Esophagus muscularis mucosa (tissue), 4 donors: ENCODE data around the gene CD244. TPM values are rescaled to one million over a fixed set of nuclear protein-coding genes. Genes with fewer than 3 reads are reported as not detected.
A peak's percentile ranks its signal among the peaks of the same experiment; 100 is the strongest.

Experiments used
- DNase-seq: peaks from one replicate; pipeline ENCODE4 v3.0.0-alpha.2; 2017; ENCODE audit errors: extremely low spot score
- H3K27ac ChIP-seq, 4 donors: fragments of 200-600 bp; sonication (generic); replicated peaks in 1 of 4; 1 replicate in 3 of 4; 2 replicates in 1 of 4; pipeline ENCODE4 v1.5.1; 2016 to 2019; ENCODE audit warnings: mild to moderate bottlenecking in 1 of 4
- H3K27me3 ChIP-seq, 4 donors: fragments of 200-600 bp; sonication (generic); one replicate each; pipeline versions ENCODE4 v1.5.1 to v1.6.0; 2016 to 2019
- H3K36me3 ChIP-seq, 4 donors: fragments of 200-600 bp; sonication (generic); one replicate each; pipeline ENCODE4 v1.5.1; 2016 to 2019
- H3K4me1 ChIP-seq, 4 donors: fragments of 200-600 bp; sonication (generic); one replicate each; pipeline ENCODE4 v1.5.1; 2016 to 2019
- H3K4me3 ChIP-seq, 4 donors: fragments of 200-600 bp; sonication (generic); 1 replicate in 2 of 4; 2 replicates in 2 of 4; pipeline ENCODE4 v1.5.1; 2016 to 2019; ENCODE audit warnings: mild to moderate bottlenecking in 4 of 4, moderate library complexity in 1 of 4
- H3K9me3 ChIP-seq, 4 donors: fragments of 200-600 bp; sonication (generic); 1 replicate in 3 of 4; 2 replicates in 1 of 4; pipeline ENCODE4 v1.5.1; 2016 to 2019
- EP300 ChIP-seq: sonication (generic); formaldehyde crosslinking; IDR thresholded peaks from one replicate; pipeline ENCODE4 v1.6.1; 2017; ENCODE audit warnings: antibody characterized with exemption
- POLR2A ChIP-seq: fragments of 450-650 bp; IDR thresholded peaks from one replicate; pipeline ENCODE4 v1.6.1; 2017; ENCODE audit warnings: antibody characterized with exemption, moderate library complexity, mild to moderate bottlenecking, low read depth
- POLR2AphosphoS5 ChIP-seq, 2 donors: sonication (generic); formaldehyde crosslinking; IDR thresholded peaks; one replicate each; pipeline ENCODE4 v1.6.1; 2017; ENCODE audit warnings: antibody characterized with exemption in 2 of 2
- WGBS: methylation state at CpG from one replicate; pipeline ENCODE4 v1.1.5; 2018; 5-methylcytosine and 5-hydroxymethylcytosine counted together
- intact Hi-C: fragments of 100-400 bp; cut with DNase I; formaldehyde crosslinking; loops from one replicate; pipeline ENCODE4 v1.15.1; 2023
- total RNA-seq, 4 donors: library from RNA; depleted of rRNA; stranded (reverse); fragments of >200 nt; gene quantifications; one replicate each; pipeline versions ENCODE4 v1.1.0 to v1.2.1, GENCODE V29; 2016
- TF ChIP-seq, protein P1 (sequence below), 3 experiments: fragments of 200-600 bp in 2 of 3; fragments of 450-650 bp in 1 of 3; sonication (generic) in 2 of 3; IDR thresholded peaks; one replicate each; pipeline ENCODE4 v1.5.1; 2017 to 2019; ENCODE audit warnings: antibody characterized with exemption in 3 of 3, mild to moderate bottlenecking in 2 of 3, moderate library complexity in 1 of 3

Gene CD244
- total RNA-seq, 4 donors from 2014 or later = 0.13 to 0.83 (median 0.34) TPM; not detected in 1

DNA sequence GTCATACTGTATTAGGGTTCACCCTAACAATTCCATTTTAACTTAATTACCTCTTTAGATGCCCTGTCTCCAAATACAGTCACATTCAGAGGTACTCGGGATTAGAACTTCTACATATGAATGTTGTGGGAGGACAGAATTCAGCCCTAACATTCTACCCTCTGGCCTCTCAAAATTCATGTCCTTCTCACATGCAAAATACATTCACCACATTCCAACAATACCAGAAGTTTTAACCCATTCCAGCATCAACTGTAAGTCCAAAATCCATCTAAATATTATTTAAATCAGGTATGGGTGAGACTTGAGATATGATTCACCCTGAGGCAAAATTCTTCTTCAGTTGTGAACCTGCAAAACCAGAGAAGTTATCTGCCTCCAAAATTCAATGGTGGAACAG, 52.2 kb downstream of the CD244 start:
- no peak for TF ChIP-seq POLR2AphosphoS5 (IDR thresholded peaks at IDR 0.05)
- no peak for TF ChIP-seq EP300
- no peak for TF ChIP-seq POLR2A
- TF ChIP-seq, protein P1, sequence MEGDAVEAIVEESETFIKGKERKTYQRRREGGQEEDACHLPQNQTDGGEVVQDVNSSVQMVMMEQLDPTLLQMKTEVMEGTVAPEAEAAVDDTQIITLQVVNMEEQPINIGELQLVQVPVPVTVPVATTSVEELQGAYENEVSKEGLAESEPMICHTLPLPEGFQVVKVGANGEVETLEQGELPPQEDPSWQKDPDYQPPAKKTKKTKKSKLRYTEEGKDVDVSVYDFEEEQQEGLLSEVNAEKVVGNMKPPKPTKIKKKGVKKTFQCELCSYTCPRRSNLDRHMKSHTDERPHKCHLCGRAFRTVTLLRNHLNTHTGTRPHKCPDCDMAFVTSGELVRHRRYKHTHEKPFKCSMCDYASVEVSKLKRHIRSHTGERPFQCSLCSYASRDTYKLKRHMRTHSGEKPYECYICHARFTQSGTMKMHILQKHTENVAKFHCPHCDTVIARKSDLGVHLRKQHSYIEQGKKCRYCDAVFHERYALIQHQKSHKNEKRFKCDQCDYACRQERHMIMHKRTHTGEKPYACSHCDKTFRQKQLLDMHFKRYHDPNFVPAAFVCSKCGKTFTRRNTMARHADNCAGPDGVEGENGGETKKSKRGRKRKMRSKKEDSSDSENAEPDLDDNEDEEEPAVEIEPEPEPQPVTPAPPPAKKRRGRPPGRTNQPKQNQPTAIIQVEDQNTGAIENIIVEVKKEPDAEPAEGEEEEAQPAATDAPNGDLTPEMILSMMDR (IDR thresholded peaks at IDR 0.05) = no peak
- WGBS = 32% methylated on average over 1 of the region's 1 CpG
- no peaks in the 10 kb centered on the region for H3K36me3 ChIP-seq
- intact Hi-C loops = no loop called here
- no peak for DNase-seq
- no peak overlapping the region for H3K27ac ChIP-seq
- no peak overlapping the region for H3K4me3 ChIP-seq
- H3K27me3 ChIP-seq = peaks cover 0 to 8% (median 0%) of the 10 kb centered on the region in 4 donors
- H3K4me1 ChIP-seq = no peaks in the 10 kb centered on the region
- peaks cover 0 to 29% (median 18%) of the 10 kb centered on the region in 4 donors for H3K9me3 ChIP-seq

DNA sequence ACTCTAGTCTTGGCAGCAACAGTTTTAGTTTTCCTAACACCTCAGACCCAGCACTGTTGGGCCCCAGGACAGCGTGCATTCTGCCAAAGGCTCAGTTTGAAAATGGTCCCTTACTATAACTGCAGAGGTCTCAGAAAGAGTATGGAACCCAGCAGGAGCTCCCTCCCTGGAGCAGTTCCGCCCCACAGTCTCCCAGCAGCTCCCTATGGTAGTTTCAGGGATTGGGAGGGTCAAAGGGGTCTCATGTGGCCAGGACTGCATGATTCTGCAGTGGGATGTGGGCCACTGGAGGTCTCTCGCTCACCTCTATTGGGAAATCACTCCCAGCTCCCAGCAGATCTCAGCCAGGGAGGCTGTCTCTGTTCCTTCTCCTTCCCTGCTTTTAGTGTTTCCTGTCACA, 54.4 kb downstream of the CD244 start:
- no peak overlapping the region for H3K4me3 ChIP-seq
- no peak overlapping the region for H3K27ac ChIP-seq
- intact Hi-C loops = no loop called here
- peaks cover 0 to 29% (median 18%) of the 10 kb centered on the region in 4 donors for H3K9me3 ChIP-seq
- DNase-seq = peak; percentile 81
- no peaks in the 10 kb centered on the region for H3K4me1 ChIP-seq
- 83% methylated on average over 3 of the region's 3 CpGs for WGBS
- H3K36me3 ChIP-seq = no peaks in the 10 kb centered on the region
- H3K27me3 ChIP-seq = no peaks in the 10 kb centered on the region
- TF ChIP-seq, protein P1 (IDR thresholded peaks at IDR 0.05) = no peak
- TF ChIP-seq POLR2AphosphoS5 (IDR thresholded peaks at IDR 0.05) (no peak), EP300 (no peak), POLR2A (no peak)

DNA sequence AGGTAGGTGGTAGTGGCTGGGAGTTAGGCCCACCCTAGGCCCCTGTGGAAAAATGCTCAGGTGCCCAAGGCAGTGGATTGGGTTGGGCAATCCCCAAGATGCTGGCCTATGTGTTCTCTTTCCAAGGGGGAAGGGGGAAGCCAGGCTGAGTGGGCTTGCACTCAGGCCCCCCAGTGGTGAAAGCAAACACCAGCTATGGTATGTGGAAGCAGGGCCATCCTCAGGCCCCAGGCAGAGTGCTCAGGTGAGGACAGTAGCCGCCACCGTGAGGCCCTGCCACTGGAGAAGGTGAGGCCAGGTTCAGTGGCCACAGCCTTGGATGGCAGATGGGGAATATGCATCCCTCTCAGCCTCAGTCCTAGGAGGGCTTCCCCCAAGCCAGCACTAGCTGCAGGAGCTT, 54.9 kb downstream of the CD244 start:
- TF ChIP-seq, protein P1 (IDR thresholded peaks at IDR 0.05) = no peak
- TF ChIP-seq POLR2AphosphoS5 (IDR thresholded peaks at IDR 0.05) (no peak), EP300 (no peak), POLR2A (no peak)
- Histone ChIP-seq H3K36me3 (no peaks in the 10 kb centered on the region), H3K27ac (no peak overlapping the region), H3K27me3 (no peaks in the 10 kb centered on the region), H3K4me1 (no peaks in the 10 kb centered on the region), H3K9me3 (peaks cover 0 to 29% (median 18%) of the 10 kb centered on the region in 4 donors), H3K4me3 (no peak overlapping the region)
- no CpG with 5 or more reads among the region's 2 CpGs for WGBS
- intact Hi-C loops = no loop called here
- no peak for DNase-seq

DNA sequence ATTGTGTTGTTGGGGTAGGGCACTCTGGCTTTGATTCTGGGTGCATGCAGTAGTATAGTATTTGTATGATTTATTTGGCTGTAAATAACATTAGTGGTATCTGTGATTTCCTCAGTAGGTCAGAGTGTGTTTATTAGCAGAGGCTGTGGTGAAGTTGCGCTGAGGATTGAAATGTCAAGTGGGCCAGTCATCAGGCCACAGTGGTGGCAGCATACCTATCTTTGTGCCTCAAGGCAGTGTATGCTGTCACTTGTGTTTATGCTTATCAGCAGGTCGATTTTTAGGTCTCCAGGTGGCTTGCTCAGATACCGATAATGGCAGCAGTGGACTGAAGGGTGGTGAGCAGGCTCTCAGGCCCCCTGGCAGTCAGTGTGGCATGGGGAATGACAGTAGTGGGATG, 55.4 kb downstream of the CD244 start:
- TF ChIP-seq POLR2AphosphoS5 (IDR thresholded peaks at IDR 0.05) (no peak), POLR2A (no peak), EP300 (no peak)
- TF ChIP-seq, protein P1 (IDR thresholded peaks at IDR 0.05) = no peak
- Histone ChIP-seq H3K27me3 (peaks cover 0 to 1% (median 0%) of the 10 kb centered on the region in 4 donors), H3K27ac (no peak overlapping the region), H3K36me3 (no peaks in the 10 kb centered on the region), H3K4me1 (no peaks in the 10 kb centered on the region), H3K9me3 (peaks cover 0 to 29% (median 18%) of the 10 kb centered on the region in 4 donors), H3K4me3 (no peak overlapping the region)
- 100% methylated on average over 1 of the region's 3 CpGs for WGBS
- intact Hi-C loops = no loop called here
- peak; percentile 45 for DNase-seq

DNA sequence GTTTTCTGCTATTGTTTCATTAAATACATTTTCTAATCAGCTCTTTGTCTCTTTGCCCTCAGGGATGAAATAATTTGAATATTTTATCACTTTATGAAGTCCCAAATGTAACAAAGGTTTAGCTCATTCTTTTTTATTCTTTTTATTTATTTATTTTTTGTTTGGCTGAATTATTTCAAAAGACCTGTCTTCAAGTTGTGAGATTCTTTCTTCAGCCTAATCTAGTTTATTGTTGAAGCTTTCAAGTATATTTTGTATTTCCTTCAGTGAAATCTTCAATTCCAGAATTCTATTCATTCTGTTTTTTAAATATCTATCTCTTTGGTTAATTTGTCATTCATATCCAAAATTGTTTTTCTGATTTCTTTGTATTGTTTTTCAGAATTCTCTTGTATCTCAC, 55.9 kb downstream of the CD244 start:
- TF ChIP-seq EP300 (no peak), POLR2A (no peak), POLR2AphosphoS5 (IDR thresholded peaks at IDR 0.05) (no peak)
- TF ChIP-seq, protein P1 (IDR thresholded peaks at IDR 0.05) = no peak
- H3K27me3 ChIP-seq = peaks cover 0 to 3% (median 0%) of the 10 kb centered on the region in 4 donors
- no peak for DNase-seq
- intact Hi-C loops = no loop called here
- H3K4me1 ChIP-seq = no peaks in the 10 kb centered on the region
- H3K36me3 ChIP-seq = no peaks in the 10 kb centered on the region
- H3K4me3 ChIP-seq = no peak overlapping the region
- H3K27ac ChIP-seq = no peak overlapping the region
- H3K9me3 ChIP-seq = peaks cover 0 to 33% (median 18%) of the 10 kb centered on the region in 4 donors
